GM12865 (cell line): ENCODE data around the gene GNB1L.

Experiments
- DNase-seq: peaks from one replicate; pipeline ENCODE4 v3.0.0; 2010; ENCODE audit warnings: low read depth
- H3K4me3 ChIP-seq: 2 replicates; pipeline ENCODE4 v1.5.1; 2011; ENCODE audit warnings: mild to moderate bottlenecking, low read depth, low read length, control low read depth
- CTCF ChIP-seq: IDR thresholded peaks from 2 replicates; pipeline ENCODE4 v1.5.1; 2011; ENCODE audit warnings: low read length, control low read depth, low read depth, inconsistent platforms; ENCODE audit not compliant: insufficient read depth; ENCODE audit errors: missing control alignments

GNB1L gene

GRCh38 chr22:19753996-19754700 lies 100.5 kb downstream of the GNB1L start:
- TF ChIP-seq CTCF = no peak
- no peak for DNase-seq
- H3K4me3 ChIP-seq = no peak overlapping the region

- no peak overlapping the region for H3K4me3 ChIP-seq
- no peak for TF ChIP-seq CTCF
- no peak for DNase-seq
Observed at GRCh38 chr22:19753090-19753842, 101.4 kb downstream of the GNB1L start.

- no peak for TF ChIP-seq CTCF
- no peak for DNase-seq
- no peak overlapping the region for H3K4me3 ChIP-seq
Observed at GRCh38 chr22:19751497-19752245, 103.0 kb downstream of the GNB1L start.

- no peak overlapping the region for H3K4me3 ChIP-seq
- TF ChIP-seq CTCF = no peak
Observed at GRCh38 chr22:19750507-19751490, 103.9 kb downstream of the GNB1L start.

GRCh38 chr22:19749876-19750275 lies 104.8 kb downstream of the GNB1L start:
- no peak for DNase-seq
- H3K4me3 ChIP-seq = no peak overlapping the region
- TF ChIP-seq CTCF = no peak

More at GRCh38 chr22:19750507-19751490, 103.9 kb downstream of the GNB1L start:
- no peak for DNase-seq
